Mesodermal cell (in vitro differentiated cells): ENCODE data around the gene EFNA4.

Experiments used
- H3K27ac ChIP-seq: 2 replicates; pipeline ENCODE4 v1.7.0; 2013; ENCODE audit warnings: mild to moderate bottlenecking, low read depth, low read length, moderate library complexity; ENCODE audit not compliant: severe bottlenecking
- H3K36me3 ChIP-seq: 2 replicates; pipeline ENCODE4 v1.7.1; 2013; ENCODE audit warnings: mild to moderate bottlenecking, low read length, moderate library complexity; ENCODE audit not compliant: control insufficient read depth, insufficient read depth
- H3K4me1 ChIP-seq: one replicate; pipeline ENCODE4 v1.7.1; 2013; ENCODE audit warnings: mild to moderate bottlenecking, low read length; ENCODE audit not compliant: insufficient read depth, control insufficient read depth, poor library complexity, severe bottlenecking
- H3K4me3 ChIP-seq: 2 replicates; pipeline ENCODE4 v1.7.0; 2013; ENCODE audit warnings: low read length, control low read depth, mild to moderate bottlenecking; ENCODE audit not compliant: insufficient read depth, poor library complexity, severe bottlenecking; ENCODE audit errors: extremely low read depth
- H3K9me3 ChIP-seq: 2 replicates; pipeline ENCODE4 v1.7.1; 2013; ENCODE audit warnings: mild to moderate bottlenecking, low read length, moderate library complexity; ENCODE audit not compliant: control insufficient read depth
- WGBS, 2 experiments: methylation state at CpG; one replicate each; pipeline ENCODE4 v1.1.5; 2013; ENCODE audit warnings: missing lambda C conversion rate in 2 of 2; ENCODE audit not compliant: insufficient coverage in 2 of 2; 5-methylcytosine and 5-hydroxymethylcytosine counted together

EFNA4 gene

DNA sequence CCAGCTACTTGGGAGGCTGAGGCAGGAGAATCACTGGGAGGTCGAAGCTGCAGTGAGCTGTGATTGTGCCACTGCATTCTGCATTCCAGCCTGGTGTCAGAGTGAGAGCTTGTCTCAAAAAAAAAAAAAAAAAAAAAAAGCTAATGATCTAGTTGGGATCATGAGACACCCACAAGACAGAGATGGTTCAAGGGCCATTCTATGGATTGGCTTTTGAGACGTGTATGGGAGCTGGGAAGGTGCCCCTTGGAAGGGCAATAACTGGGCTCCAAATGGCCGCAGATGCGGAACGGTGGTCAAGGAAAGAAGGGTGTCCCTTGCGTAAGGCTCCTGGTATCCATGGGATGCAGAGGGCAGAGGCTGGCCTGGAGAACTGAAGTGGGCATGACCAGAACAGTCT, 19.2 kb upstream of the EFNA4 start:
- Histone ChIP-seq H3K4me3 (no peak overlapping the region), H3K9me3 (no peaks in the 10 kb centered on the region), H3K4me1 (peaks cover 26% of the 10 kb centered on the region), H3K27ac (no peak overlapping the region), H3K36me3 (no peaks in the 10 kb centered on the region)
- WGBS, 2 experiments: 100% methylated on average over 5 to 6 of the region's 6 CpGs

DNA sequence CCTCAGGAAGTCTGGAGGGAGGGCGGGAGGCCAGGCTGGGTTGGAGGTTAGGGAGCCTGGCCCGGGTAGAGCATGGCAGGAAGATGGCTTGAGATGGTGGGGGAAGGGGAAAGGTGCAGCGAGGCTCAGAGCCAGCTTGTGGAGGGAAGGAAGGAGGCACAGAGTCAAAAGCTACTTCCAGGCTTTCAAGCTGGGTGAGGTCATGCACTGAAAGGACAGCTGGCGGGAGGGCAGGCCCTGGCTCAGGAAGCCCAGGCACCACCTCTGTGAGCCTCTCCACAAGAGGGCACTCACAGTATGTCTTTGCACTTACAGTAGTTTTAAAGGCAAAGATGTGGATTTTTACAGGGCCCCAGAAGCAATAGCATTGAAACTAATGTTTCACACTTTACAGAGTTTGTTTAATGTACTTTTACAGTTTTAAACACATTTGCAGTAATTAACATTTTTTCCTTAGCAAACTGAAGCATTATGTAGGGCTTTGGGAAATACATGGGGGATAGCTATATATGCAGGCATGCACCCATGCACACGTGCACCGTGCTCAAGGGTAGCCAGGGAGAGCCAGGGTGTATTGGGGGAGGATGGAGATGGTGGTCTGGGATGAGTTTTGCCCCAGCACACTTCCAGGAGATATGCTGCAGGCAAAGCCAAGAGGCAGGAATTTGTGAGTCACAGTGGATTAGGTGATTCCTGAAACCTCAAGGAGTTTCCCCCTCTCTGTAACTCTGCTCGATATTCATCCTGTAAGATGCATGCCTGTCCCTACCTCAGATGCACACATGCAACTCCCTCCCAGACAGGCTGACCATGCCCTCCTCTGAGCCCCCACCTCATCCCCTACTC, 18.5 kb upstream of the EFNA4 start:
- 46 to 53% methylated on average over 6 of the region's 7 CpGs for WGBS, 2 experiments
- no peaks in the 10 kb centered on the region for H3K36me3 ChIP-seq
- H3K9me3 ChIP-seq: no peaks in the 10 kb centered on the region
- H3K4me3 ChIP-seq: no peak overlapping the region
- peaks cover 32% of the 10 kb centered on the region for H3K4me1 ChIP-seq
- no peak overlapping the region for H3K27ac ChIP-seq

DNA sequence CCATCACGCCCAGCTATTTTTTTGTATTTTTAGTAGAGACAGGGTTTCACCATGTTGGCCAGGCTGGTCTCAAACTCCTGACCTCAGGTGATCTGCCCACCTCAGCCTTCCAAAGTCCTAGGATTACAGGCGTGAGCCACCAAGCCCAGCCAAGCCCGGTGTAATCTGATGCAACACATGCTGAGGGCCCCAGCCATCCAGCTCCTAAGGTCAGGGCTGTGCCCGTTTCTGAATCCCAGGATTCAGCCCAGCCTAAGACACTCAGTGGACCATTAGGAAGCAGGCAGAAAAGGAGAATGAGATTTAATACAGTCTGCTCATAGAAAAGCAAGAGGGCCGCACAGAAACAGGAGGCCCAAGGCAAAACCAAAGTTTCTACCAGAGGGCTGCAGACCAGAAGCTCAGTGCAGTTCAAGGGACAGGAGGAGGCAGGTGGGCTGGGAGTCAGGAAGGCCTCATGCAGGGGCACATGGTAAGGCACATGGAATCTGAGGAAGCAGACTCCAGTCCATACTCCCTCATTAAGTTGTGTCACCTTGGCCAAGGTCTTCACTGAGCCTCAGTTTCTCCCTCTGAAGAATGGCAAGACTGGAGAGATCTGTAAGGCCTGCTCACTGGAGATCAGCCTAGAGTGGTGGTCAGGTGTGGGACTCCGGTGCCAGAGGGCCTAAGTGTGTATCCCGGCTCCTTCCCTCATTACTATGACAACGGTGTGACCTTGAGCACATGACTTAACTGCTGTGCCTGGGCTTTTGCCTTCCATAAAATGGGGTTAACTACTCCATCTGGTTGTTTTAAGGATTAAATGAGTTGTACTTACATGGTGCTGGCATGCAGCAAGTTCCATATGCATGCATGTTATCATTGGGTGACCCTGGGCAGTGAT, 14.8 kb upstream of the EFNA4 start:
- 87 to 89% methylated on average over 6 to 7 of the region's 8 CpGs for WGBS, 2 experiments
- Histone ChIP-seq H3K36me3 (no peaks in the 10 kb centered on the region), H3K27ac (no peak overlapping the region), H3K4me1 (peaks cover 44% of the 10 kb centered on the region), H3K9me3 (no peaks in the 10 kb centered on the region), H3K4me3 (no peak overlapping the region)

DNA sequence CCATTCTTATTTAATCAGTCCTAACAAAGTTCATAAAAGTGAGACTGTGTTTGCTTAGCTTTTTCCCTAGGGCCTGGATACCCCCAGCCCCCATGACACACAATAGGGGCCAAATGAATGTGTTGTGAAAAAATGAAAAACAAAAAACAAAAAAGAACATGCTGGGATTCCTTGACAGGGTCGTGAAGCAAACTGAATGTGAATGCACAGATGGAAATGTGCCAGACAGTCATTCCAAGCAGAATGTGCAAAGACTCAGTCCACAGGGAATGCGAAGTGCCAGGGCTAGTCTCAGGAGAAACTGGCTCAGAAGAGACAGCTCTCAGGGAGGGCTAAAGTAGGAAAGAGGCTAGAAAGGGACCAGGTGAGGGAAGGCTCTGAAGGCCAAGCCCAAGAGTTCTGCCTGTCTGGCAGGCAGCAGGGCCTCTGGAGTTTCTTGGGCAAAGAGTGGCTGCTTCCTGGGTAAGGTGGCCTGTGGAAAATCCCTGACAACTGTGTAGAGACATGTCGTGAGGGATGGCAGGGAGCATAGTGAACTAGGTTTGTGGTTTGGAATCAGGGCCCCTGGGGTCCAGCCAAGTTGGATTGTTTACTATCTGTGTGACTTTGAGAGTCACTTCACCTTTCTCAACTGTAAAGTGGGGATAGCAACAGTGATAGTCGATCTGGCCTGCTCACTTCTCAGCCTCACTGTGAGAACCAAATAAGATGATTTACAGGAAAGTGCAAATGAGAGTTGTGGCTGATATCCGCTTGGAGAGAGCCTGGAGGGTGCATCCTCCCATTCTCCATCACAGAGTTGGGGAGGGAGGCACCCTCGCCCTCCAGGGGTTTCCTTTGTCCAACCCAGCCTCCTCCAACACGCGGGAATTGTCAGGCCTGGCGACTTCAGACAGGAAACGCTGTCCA, 13.6 kb upstream of the EFNA4 start:
- Histone ChIP-seq H3K36me3 (no peaks in the 10 kb centered on the region), H3K27ac (peak overlapping the region; percentile 86)
- 36 to 41% methylated on average over 8 of the region's 10 CpGs for WGBS, 2 experiments

DNA sequence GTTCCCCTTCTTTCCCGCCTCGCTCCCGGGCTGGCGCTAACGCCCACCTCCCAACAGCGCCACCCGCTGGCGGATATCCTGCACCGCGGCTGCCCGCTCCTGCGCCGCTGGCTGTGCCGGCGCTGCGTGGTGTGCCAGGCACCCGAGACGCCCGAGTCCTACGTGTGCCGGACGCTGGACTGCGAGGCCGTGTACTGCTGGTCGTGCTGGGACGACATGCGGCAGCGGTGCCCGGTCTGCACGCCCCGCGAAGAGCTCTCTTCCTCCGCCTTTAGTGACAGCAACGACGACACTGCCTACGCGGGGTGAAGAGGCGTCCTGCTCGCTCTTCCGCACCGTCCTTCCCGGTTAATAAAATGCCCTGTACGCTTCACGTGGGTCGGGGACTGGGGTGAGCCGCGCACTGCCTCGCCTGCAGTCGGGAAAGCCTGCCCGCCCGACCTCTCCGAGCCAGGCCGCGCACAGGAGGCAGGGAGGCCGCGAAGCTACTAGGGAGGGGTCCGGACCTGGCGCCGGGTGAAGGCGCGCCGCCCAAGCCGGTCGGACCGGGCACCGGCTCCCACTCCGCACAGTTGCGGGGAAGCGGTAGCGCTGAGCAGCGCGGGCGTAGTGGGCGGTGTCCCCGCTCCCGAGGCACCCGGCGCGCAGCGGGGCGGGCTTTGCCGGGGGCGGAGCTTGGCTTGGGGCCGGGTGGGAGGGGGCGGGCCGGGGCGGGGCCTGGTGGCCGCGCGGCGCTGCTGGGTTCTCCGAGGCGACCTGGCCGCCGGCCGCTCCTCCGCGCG, 12.8 kb upstream of the EFNA4 start, which contains the start of gene ADAM15:
Gene ADAM15 (plus strand): TSS at position 757 of the 782 bp plus-strand sequence. CDS start 71 bp downstream, outside the sequence.
- H3K9me3 ChIP-seq: no peaks in the 10 kb centered on the region
- peaks cover 32% of the 10 kb centered on the region for H3K4me1 ChIP-seq
- H3K27ac ChIP-seq: peak within 1 kb of the TSS; percentile 86
- peak within 1 kb of the TSS; percentile 61 for H3K4me3 ChIP-seq
- H3K36me3 ChIP-seq: peaks cover 4% of the 10 kb centered on the region
- 0 to 1% methylated on average over 62 to 75 of the region's 99 CpGs for WGBS, 2 experiments

More for the DNA sequence above, 13.6 kb upstream of the EFNA4 start:
- peak overlapping the region; percentile 61 for H3K4me3 ChIP-seq
- H3K4me1 ChIP-seq: peaks cover 41% of the 10 kb centered on the region
- H3K9me3 ChIP-seq: no peaks in the 10 kb centered on the region

DNA sequence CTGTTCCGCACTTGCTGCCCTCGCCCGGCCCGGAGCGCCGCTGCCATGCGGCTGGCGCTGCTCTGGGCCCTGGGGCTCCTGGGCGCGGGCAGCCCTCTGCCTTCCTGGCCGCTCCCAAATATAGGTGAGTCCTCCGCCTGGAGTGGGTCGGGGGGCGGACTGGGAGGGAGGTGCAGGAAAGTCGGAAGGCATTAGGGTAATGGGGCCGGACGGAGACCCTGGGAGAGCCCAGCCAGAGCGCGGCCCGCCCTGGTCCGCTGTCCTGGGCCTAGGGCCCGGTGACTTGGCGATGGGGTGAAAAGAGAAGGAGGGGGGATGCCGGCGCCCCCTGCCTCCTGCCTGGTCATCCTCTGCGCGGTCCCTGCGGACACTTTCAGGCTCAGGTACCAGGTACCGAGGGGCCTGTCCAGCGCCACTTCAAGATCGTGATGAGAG, 12.2 kb upstream of the EFNA4 start:
- H3K36me3 ChIP-seq: peaks cover 9% of the 10 kb centered on the region
- H3K27ac ChIP-seq: no peak overlapping the region
- WGBS, 2 experiments: 0 to 1% methylated on average over 24 to 29 of the region's 31 CpGs
- H3K9me3 ChIP-seq: no peaks in the 10 kb centered on the region
- H3K4me3 ChIP-seq: peak overlapping the region; percentile 61
- H3K4me1 ChIP-seq: peaks cover 27% of the 10 kb centered on the region

DNA sequence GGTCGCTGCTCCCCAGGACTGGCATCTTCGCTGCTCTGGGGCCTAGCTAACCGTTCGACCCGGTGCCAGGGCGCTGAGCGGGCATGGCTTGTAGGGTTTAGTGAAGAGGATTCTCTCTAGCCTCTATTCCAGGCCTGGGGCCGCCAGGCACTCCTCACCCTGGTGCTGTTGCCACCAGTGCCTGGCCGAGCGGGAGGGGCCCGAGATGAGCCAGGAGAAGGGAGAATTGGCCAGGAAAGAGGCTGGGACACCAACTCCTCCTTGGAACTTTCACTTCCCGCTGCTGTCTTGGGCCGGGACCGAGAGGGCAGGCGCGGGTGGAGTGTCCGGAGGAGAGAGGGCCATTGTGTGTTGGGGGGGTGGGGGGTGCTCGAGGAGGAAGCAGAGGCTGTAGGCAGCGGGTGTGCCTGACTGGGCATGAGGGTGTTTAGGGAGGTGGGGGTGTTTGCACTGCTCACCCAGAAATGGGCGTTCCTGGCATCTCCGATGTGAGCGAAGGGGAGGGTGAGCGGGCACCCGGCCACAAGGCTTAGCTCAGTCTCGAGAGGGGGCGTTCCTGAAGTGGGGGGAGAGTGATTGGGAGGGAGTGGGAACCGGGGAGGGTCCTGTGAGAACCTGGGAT, 11.7 kb upstream of the EFNA4 start:
- H3K36me3 ChIP-seq: peaks cover 10% of the 10 kb centered on the region
- no peaks in the 10 kb centered on the region for H3K9me3 ChIP-seq
- 5 to 8% methylated on average over 20 to 22 of the region's 27 CpGs for WGBS, 2 experiments
- H3K4me3 ChIP-seq: peak overlapping the region; percentile 61
- H3K27ac ChIP-seq: no peak overlapping the region
- peaks cover 24% of the 10 kb centered on the region for H3K4me1 ChIP-seq

DNA sequence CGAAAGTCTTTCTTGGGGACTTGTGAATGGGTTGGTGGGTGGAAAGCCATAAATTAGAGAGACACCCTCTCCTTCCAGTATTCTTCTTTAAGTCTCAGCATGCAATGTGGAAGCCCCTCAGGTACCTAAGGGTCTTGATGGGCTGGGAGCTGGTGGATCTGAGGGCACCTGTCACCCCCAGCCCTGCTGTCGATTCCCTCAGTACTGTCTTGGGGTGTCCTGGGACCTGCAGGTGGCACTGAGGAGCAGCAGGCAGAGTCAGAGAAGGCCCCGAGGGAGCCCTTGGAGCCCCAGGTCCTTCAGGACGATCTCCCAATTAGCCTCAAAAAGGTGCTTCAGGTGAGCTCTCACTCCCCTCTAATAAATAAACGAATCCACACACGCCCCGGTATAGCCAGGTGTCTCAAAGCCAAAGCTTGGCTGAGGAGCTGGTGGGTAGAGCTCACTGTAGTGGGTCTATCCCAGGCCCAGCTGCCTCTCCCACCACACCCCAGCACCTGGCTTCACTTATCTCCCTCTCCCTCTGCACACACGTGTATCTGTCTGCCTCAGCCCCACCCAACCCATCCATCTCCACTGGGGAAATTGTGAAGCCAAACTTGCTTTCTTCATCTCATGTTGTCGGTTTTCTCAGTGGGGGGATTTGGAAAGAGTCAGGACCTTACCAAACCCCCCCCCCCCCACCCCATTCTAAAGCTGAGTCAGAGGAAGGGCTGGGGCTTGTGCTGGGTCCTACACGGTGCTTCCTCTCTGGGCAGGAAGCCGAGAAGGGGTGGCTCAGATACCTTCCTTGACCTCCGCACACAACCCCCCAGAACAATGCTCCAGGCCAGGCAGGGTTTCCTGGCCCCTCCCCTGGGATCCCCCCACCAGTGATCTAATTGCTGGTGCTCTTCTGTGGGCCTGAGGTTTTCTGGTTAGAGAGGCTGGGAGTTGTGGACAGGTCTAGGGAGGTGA, 10.8 kb upstream of the EFNA4 start:
- Histone ChIP-seq H3K4me1 (peaks cover 18% of the 10 kb centered on the region), H3K9me3 (no peaks in the 10 kb centered on the region), H3K4me3 (peak overlapping the region; percentile 61), H3K27ac (no peak overlapping the region), H3K36me3 (peaks cover 18% of the 10 kb centered on the region)
- WGBS, 2 experiments: 69 to 74% methylated on average over 7 to 9 of the region's 12 CpGs
